Upper lobe of right lung (tissue), 1 donor: ENCODE data around the gene LRRD1. TPM values are rescaled to one million over a fixed set of nuclear protein-coding genes. Genes with fewer than 3 reads are reported as not detected.

Source experiments
- ATAC-seq: fragments of 200-7000 bp; cut with Tn5 transposase; one replicate; pipeline ENCODE4 v1.9.1; 2020; ENCODE audit warnings: mild to moderate bottlenecking, moderate library complexity
- DNase-seq: peaks from one replicate; pipeline ENCODE4 v3.0.0-alpha.2; 2020
- H3K27ac ChIP-seq: fragments of 200-600 bp; one replicate; pipeline ENCODE4 v1.8.0; 2022
- H3K27me3 ChIP-seq: fragments of 200-600 bp; one replicate; pipeline ENCODE4 v1.8.0; 2022; ENCODE audit warnings: mild to moderate bottlenecking
- H3K36me3 ChIP-seq: fragments of 200-600 bp; one replicate; pipeline ENCODE4 v1.8.0; 2022
- H3K4me1 ChIP-seq: fragments of 200-600 bp; one replicate; pipeline ENCODE4 v1.8.0; 2022
- H3K4me3 ChIP-seq: fragments of 200-600 bp; one replicate; pipeline ENCODE4 v1.8.0; 2022; ENCODE audit warnings: mild to moderate bottlenecking
- H3K9me3 ChIP-seq: fragments of 200-600 bp; one replicate; pipeline ENCODE4 v1.8.0; 2022
- CTCF ChIP-seq: fragments of 200-600 bp; IDR thresholded peaks from one replicate; pipeline ENCODE4 v1.8.0; 2022; ENCODE audit warnings: antibody characterized with exemption
- intact Hi-C: fragments of 100-400 bp; cut with DNase I; formaldehyde crosslinking; loops from one replicate; pipeline ENCODE4 v1.11.0; 2022
- total RNA-seq: library from RNA; stranded (reverse); fragmentation: NEBNext Ultra II Directional; extraction: Animal tissue kit (Norgen Biotek cat#: 25700); gene quantifications from one replicate; pipeline ENCODE4 v1.2.1, GENCODE V29; 2021
- donor health status: DM: no; HTN: yes; CAD: no; lungs with severe emphysema.

LRRD1 gene
- total RNA-seq, 1 donor from 2014 or later: not detected

GRCh38 chr7:92161271-92161670, 17.7 kb downstream of the LRRD1 start:
- Histone ChIP-seq H3K9me3 (no peaks in the 10 kb centered on the region), H3K4me1 (no peaks in the 10 kb centered on the region), H3K36me3 (no peaks in the 10 kb centered on the region), H3K4me3 (no peak overlapping the region), H3K27me3 (no peaks in the 10 kb centered on the region), H3K27ac (no peak overlapping the region)
- no peak for DNase-seq
- no peak for TF ChIP-seq CTCF
- intact Hi-C loops: no loop called here
- ATAC-seq: no peak

- no peak for ATAC-seq
- no peaks in the 10 kb centered on the region for H3K36me3 ChIP-seq
- intact Hi-C loops: no loop called here
- no peaks in the 10 kb centered on the region for H3K9me3 ChIP-seq
- H3K27me3 ChIP-seq: no peaks in the 10 kb centered on the region
- no peaks in the 10 kb centered on the region for H3K4me1 ChIP-seq
- TF ChIP-seq CTCF: no peak
- no peak overlapping the region for H3K4me3 ChIP-seq
- H3K27ac ChIP-seq: no peak overlapping the region
- no peak for DNase-seq
Measured at GRCh38 chr7:92158660-92159575, 20.0 kb downstream of the LRRD1 start.

GRCh38 chr7:92156990-92157389, 22.0 kb downstream of the LRRD1 start:
- H3K4me1 ChIP-seq: no peaks in the 10 kb centered on the region
- no peaks in the 10 kb centered on the region for H3K9me3 ChIP-seq
- no peaks in the 10 kb centered on the region for H3K27me3 ChIP-seq
- no peak for ATAC-seq
- H3K36me3 ChIP-seq: no peaks in the 10 kb centered on the region
- H3K27ac ChIP-seq: no peak overlapping the region
- H3K4me3 ChIP-seq: no peak overlapping the region
- TF ChIP-seq CTCF: no peak
- DNase-seq: no peak
- intact Hi-C loops: no loop called here

- Histone ChIP-seq H3K27me3 (no peaks in the 10 kb centered on the region), H3K4me1 (no peaks in the 10 kb centered on the region), H3K36me3 (no peaks in the 10 kb centered on the region), H3K4me3 (no peak overlapping the region), H3K9me3 (no peaks in the 10 kb centered on the region), H3K27ac (no peak overlapping the region)
- intact Hi-C loops: no loop called here
- DNase-seq (no peak), ATAC-seq (no peak)
- no peak for TF ChIP-seq CTCF
Measured at GRCh38 chr7:92155108-92155739, 23.7 kb downstream of the LRRD1 start.

GRCh38 chr7:92150450-92151017, 28.4 kb downstream of the LRRD1 start:
- Histone ChIP-seq H3K4me3 (no peak overlapping the region), H3K27ac (no peak overlapping the region), H3K9me3 (no peaks in the 10 kb centered on the region), H3K27me3 (no peaks in the 10 kb centered on the region), H3K36me3 (no peaks in the 10 kb centered on the region), H3K4me1 (no peaks in the 10 kb centered on the region)
- intact Hi-C loops: no loop called here
- no peak for TF ChIP-seq CTCF
- ATAC-seq: no peak
- DNase-seq: no peak
